Uterus (tissue), 4 donors: Measurements from ENCODE around the gene FAM217B. TPM values are rescaled to one million over a fixed set of nuclear protein-coding genes. Genes with fewer than 3 reads are reported as not detected.

ENCODE experiments used
- DNase-seq, 2 donors: peaks; one replicate each; pipeline ENCODE4 v3.0.0-alpha.2; 2019 to 2020
- H3K27ac ChIP-seq, 2 donors: fragments of 200-600 bp; sonication (generic); 1 replicate in 1 of 2; 2 replicates in 1 of 2; pipeline ENCODE4 v1.5.1; 2016 to 2018
- H3K27me3 ChIP-seq, 2 donors: fragments of 200-600 bp; sonication (generic); one replicate each; pipeline ENCODE4 v1.5.1; 2018 to 2019; ENCODE audit warnings: control low read depth in 1 of 2
- H3K36me3 ChIP-seq, 2 donors: fragments of 200-600 bp; sonication (generic); one replicate each; pipeline ENCODE4 v1.5.1; 2019; ENCODE audit warnings: control low read depth in 1 of 2
- H3K4me1 ChIP-seq, 2 donors: fragments of 200-600 bp; sonication (generic); one replicate each; pipeline ENCODE4 v1.5.1; 2018 to 2019; ENCODE audit warnings: control low read depth in 1 of 2
- H3K4me3 ChIP-seq, 2 donors: fragments of 200-600 bp; sonication (generic); 1 replicate in 1 of 2; 2 replicates in 1 of 2; pipeline ENCODE4 v1.5.1; 2018 to 2019; ENCODE audit warnings: mild to moderate bottlenecking in 1 of 2
- H3K9me3 ChIP-seq, 2 donors: fragments of 200-600 bp; sonication (generic); one replicate each; pipeline ENCODE4 v1.5.1; 2019; ENCODE audit warnings: control low read depth in 1 of 2
- POLR2A ChIP-seq, 2 donors: fragments of 450-650 bp; IDR thresholded peaks; one replicate each; pipeline ENCODE4 v1.6.1; 2016; ENCODE audit warnings: antibody characterized with exemption in 2 of 2, mild to moderate bottlenecking in 1 of 2, moderate library complexity in 1 of 2
- intact Hi-C: fragments of 100-400 bp; cut with DNase I; formaldehyde crosslinking; loops from one replicate; pipeline ENCODE4 v1.15.1; 2023; ENCODE audit warnings: low total_unique reads
- total RNA-seq, 4 donors: library from RNA; depleted of rRNA in 3 of 4; stranded (reverse); fragments of >200 nt in 3 of 4; gene quantifications; one replicate each; pipeline versions ENCODE4 v1.1.0 to v1.2.4, GENCODE V29; 2014 to 2023
- TF ChIP-seq, protein P1 (sequence below), 4 experiments: fragments of 200-600 bp in 2 of 4; fragments of 450-650 bp in 2 of 4; sonication (generic) in 2 of 4; IDR thresholded peaks; one replicate each; pipeline ENCODE4 v1.5.1; 2016 to 2019; ENCODE audit warnings: antibody characterized with exemption in 4 of 4, mild to moderate bottlenecking in 2 of 4, moderate library complexity in 1 of 4
- donor health status: DM: yes; HTN: yes; CAD: no.

The FAM217B gene
- total RNA-seq, 4 donors from 2014 or later, result 12.9 to 22.5 (median 14.5) TPM

- TF ChIP-seq, protein P1, sequence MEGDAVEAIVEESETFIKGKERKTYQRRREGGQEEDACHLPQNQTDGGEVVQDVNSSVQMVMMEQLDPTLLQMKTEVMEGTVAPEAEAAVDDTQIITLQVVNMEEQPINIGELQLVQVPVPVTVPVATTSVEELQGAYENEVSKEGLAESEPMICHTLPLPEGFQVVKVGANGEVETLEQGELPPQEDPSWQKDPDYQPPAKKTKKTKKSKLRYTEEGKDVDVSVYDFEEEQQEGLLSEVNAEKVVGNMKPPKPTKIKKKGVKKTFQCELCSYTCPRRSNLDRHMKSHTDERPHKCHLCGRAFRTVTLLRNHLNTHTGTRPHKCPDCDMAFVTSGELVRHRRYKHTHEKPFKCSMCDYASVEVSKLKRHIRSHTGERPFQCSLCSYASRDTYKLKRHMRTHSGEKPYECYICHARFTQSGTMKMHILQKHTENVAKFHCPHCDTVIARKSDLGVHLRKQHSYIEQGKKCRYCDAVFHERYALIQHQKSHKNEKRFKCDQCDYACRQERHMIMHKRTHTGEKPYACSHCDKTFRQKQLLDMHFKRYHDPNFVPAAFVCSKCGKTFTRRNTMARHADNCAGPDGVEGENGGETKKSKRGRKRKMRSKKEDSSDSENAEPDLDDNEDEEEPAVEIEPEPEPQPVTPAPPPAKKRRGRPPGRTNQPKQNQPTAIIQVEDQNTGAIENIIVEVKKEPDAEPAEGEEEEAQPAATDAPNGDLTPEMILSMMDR (IDR thresholded peaks at IDR 0.05), result no peak
- no peak for TF ChIP-seq POLR2A (IDR thresholded peaks at IDR 0.05)
- intact Hi-C loops, result no loop called here
These were observed 52.4 kb downstream of the FAM217B start for GRCh38 chr20:59992526-59993084.

DNA sequence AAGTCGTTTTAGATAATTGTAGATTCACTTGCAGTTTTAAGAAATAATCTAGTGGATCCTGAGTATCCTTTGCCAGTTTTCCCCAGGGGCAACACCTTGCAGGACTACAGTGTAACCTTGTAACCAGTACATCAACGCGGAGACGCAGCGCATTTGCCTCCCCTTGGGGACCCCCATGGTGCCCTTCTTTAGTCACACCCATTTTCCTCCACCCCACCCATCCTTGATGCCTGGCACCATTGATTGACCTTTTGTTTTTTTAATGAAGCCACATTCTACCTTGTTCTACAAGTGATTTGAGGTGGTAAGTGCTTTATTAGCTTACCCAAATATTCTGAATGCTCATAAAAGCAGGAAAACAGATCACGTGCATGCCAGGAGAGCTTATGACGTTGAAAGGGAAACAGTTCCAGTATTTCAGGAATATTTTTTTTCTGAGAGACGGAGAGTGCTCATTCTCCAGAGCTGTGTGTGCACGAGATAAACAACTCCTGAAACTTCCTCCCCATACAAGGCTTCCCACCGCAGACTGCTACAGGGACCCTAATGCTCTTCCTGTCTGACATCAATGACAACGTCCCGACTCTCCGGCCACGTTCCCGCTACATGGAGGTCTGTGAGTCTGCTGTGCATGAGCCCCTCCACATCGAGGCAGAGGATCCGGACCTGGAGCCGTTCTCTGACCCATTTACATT, 53.7 kb downstream of the FAM217B start:
- Histone ChIP-seq H3K27me3 (no peaks in the 10 kb centered on the region), H3K36me3 (no peaks in the 10 kb centered on the region), H3K4me3 (no peak overlapping the region), H3K27ac (no peak overlapping the region), H3K9me3 (no peaks in the 10 kb centered on the region), H3K4me1 (no peaks in the 10 kb centered on the region)
- TF ChIP-seq, protein P1 (IDR thresholded peaks at IDR 0.05), result no peak
- no peak for TF ChIP-seq POLR2A (IDR thresholded peaks at IDR 0.05)
- intact Hi-C loops, result no loop called here
- DNase-seq, result no peak

More at GRCh38 chr20:59992526-59993084, 52.4 kb downstream of the FAM217B start:
- no peaks in the 10 kb centered on the region for H3K36me3 ChIP-seq
- no peaks in the 10 kb centered on the region for H3K4me1 ChIP-seq
- no peak for DNase-seq
- no peak overlapping the region for H3K4me3 ChIP-seq
- H3K27me3 ChIP-seq, result no peaks in the 10 kb centered on the region
- H3K27ac ChIP-seq, result no peak overlapping the region
- H3K9me3 ChIP-seq, result no peaks in the 10 kb centered on the region

- Histone ChIP-seq H3K4me1 (no peaks in the 10 kb centered on the region), H3K9me3 (no peaks in the 10 kb centered on the region), H3K27me3 (no peaks in the 10 kb centered on the region), H3K4me3 (no peak overlapping the region), H3K36me3 (no peaks in the 10 kb centered on the region), H3K27ac (no peak overlapping the region)
- TF ChIP-seq, protein P1 (IDR thresholded peaks at IDR 0.05), result no peak
- TF ChIP-seq POLR2A (IDR thresholded peaks at IDR 0.05), result no peak
- intact Hi-C loops, result no loop called here
- DNase-seq, result peak; percentile 22 to 24
These were observed 54.5 kb downstream of the FAM217B start for GRCh38 chr20:59994697-59995122.

- intact Hi-C loops, result no loop called here
- no peaks in the 10 kb centered on the region for H3K4me1 ChIP-seq
- no peak overlapping the region for H3K4me3 ChIP-seq
- no peaks in the 10 kb centered on the region for H3K9me3 ChIP-seq
- no peaks in the 10 kb centered on the region for H3K27me3 ChIP-seq
- no peak for DNase-seq
- H3K36me3 ChIP-seq, result no peaks in the 10 kb centered on the region
- TF ChIP-seq, protein P1 (IDR thresholded peaks at IDR 0.05), result no peak
- no peak for TF ChIP-seq POLR2A (IDR thresholded peaks at IDR 0.05)
- H3K27ac ChIP-seq, result no peak overlapping the region
These were observed 55.9 kb downstream of the FAM217B start for GRCh38 chr20:59996108-59996507.

- Histone ChIP-seq H3K27ac (no peak overlapping the region), H3K27me3 (no peaks in the 10 kb centered on the region), H3K4me1 (no peaks in the 10 kb centered on the region), H3K9me3 (no peaks in the 10 kb centered on the region), H3K4me3 (no peak overlapping the region), H3K36me3 (no peaks in the 10 kb centered on the region)
- TF ChIP-seq, protein P1 (IDR thresholded peaks at IDR 0.05), result no peak
- no peak for DNase-seq
- intact Hi-C loops, result no loop called here
These were observed 57.7 kb downstream of the FAM217B start for GRCh38 chr20:59997896-59998295.
